CD4-positive, alpha-beta T cell (primary cell): ENCODE measurements around the gene ASCC2. TPM values are rescaled to one million over a fixed set of nuclear protein-coding genes. Genes with fewer than 3 reads are reported as not detected.

Experiments
- ATAC-seq: fragments of 200-7000 bp; cut with Tn5 transposase; one replicate; pipeline ENCODE4 v1.10.0; 2022; ENCODE audit warnings: mild to moderate bottlenecking; ENCODE audit not compliant: poor library complexity
- CTCF ChIA-PET: fragments of 350-600 bp; sonication (Branson Sonifier 250); formaldehyde crosslinking; loops from one replicate; lab custom pipeline; 2021; ENCODE audit warnings: antibody characterized with exemption, inconsistent platforms; lab: Charles Lee
- POLR2A ChIA-PET: fragments of 350-600 bp; sonication (Branson Sonifier 250); formaldehyde crosslinking; loops from one replicate; lab custom pipeline; 2021; ENCODE audit warnings: antibody characterized with exemption, inconsistent platforms; lab: Charles Lee
- DNase-seq, 14 experiments: peaks; one replicate each; pipeline ENCODE4 v3.0.0-alpha.2; 2013 to 2020; ENCODE audit warnings: mixed read lengths in 2 of 14
- H3K27ac ChIP-seq, 2 donors: one replicate each; pipeline versions ENCODE4 v1.5.1 to v1.7.0; 2013; ENCODE audit warnings: low read length in 2 of 2, low read depth in 1 of 2, mild to moderate bottlenecking in 1 of 2
- H3K27me3 ChIP-seq, 2 experiments: 1 replicate in 1 of 2; 2 replicates in 1 of 2; pipeline versions ENCODE4 v1.6.1 to v1.7.0; 2013; ENCODE audit warnings: low read length in 2 of 2, control low read depth in 1 of 2, mild to moderate bottlenecking in 1 of 2, moderate library complexity in 1 of 2; ENCODE audit not compliant: insufficient read depth in 2 of 2, control insufficient read depth in 1 of 2
- H3K36me3 ChIP-seq: one replicate; pipeline ENCODE4 v1.6.1; 2013; ENCODE audit warnings: low read length, control low read depth; ENCODE audit not compliant: insufficient read depth
- H3K4me1 ChIP-seq: one replicate; pipeline ENCODE4 v1.6.1; 2013; ENCODE audit warnings: low read length, control low read depth; ENCODE audit not compliant: insufficient read depth
- H3K4me3 ChIP-seq: one replicate; pipeline ENCODE4 v1.5.1; 2013; ENCODE audit warnings: mild to moderate bottlenecking, low read length, moderate library complexity
- H3K9me3 ChIP-seq, 2 experiments: 1 replicate in 1 of 2; 2 replicates in 1 of 2; pipeline versions ENCODE4 v1.6.1 to v1.7.0; 2013; ENCODE audit warnings: low read length in 2 of 2, mild to moderate bottlenecking in 2 of 2, control low read depth in 1 of 2, moderate library complexity in 1 of 2; ENCODE audit not compliant: control insufficient read depth in 1 of 2, insufficient read depth in 1 of 2
- H3K27ac Mint-ChIP-seq: one replicate; pipeline ENCODE4 v1.8.0; 2020; ENCODE audit warnings: mixed read lengths
- H3K27me3 Mint-ChIP-seq: one replicate; pipeline ENCODE4 v1.8.0; 2021; ENCODE audit warnings: mixed read lengths
- H3K36me3 Mint-ChIP-seq: one replicate; pipeline ENCODE4 v1.8.0; 2021; ENCODE audit warnings: low read depth, mixed read lengths
- H3K4me1 Mint-ChIP-seq: one replicate; pipeline ENCODE4 v1.8.0; 2021; ENCODE audit warnings: low read depth, mixed read lengths
- H3K4me3 Mint-ChIP-seq: one replicate; pipeline ENCODE4 v1.8.0; 2020; ENCODE audit warnings: mild to moderate bottlenecking, mixed read lengths
- H3K9me3 Mint-ChIP-seq: one replicate; pipeline ENCODE4 v1.8.0; 2020; ENCODE audit warnings: mixed read lengths
- CTCF ChIP-seq: fragments of 200-600 bp; IDR thresholded peaks from one replicate; pipeline ENCODE4 v1.8.0; 2022; ENCODE audit warnings: antibody characterized with exemption, mild to moderate bottlenecking
- intact Hi-C, 2 experiments: fragments of 100-400 bp; cut with DNase I in 1 of 2; cut with micrococcal nuclease in 1 of 2; formaldehyde crosslinking; loops; one replicate each; pipeline versions ENCODE4 v1.15.1 to v1.9.0; 2023 to 2025; cut with DNase I, micrococcal nuclease
- total RNA-seq, 174 experiments: library from RNA in 2 of 174; stranded (reverse) in 2 of 174; gene quantifications; one replicate each; pipeline ENCODE4 v1.2.3 and lab custom pipeline; 2021 to 2026

ASCC2 gene
- total RNA-seq, 2 experiments from 2014 or later: 67.1 to 68.3 TPM

- Histone ChIP-seq H3K27ac (no peak overlapping the region), H3K36me3 (no peaks in the 10 kb centered on the region), H3K9me3 (no peaks in the 10 kb centered on the region), H3K4me3 (no peak overlapping the region), H3K4me1 (no peaks in the 10 kb centered on the region), H3K27me3 (no peaks in the 10 kb centered on the region)
- Mint-ChIP-seq H3K36me3 (peaks cover 8% of the 10 kb centered on the region), H3K27me3 (no peaks in the 10 kb centered on the region), H3K9me3 (no peaks in the 10 kb centered on the region), H3K4me3 (no peak overlapping the region), H3K4me1 (no peaks in the 10 kb centered on the region), H3K27ac (no peak overlapping the region)
- CTCF ChIA-PET: no interaction called here
- ATAC-seq (no peak), DNase-seq (no peak)
- intact Hi-C loops: no loop called here
- POLR2A ChIA-PET: no interaction called here
- no peak for TF ChIP-seq CTCF
Observed at GRCh38 chr22:29758068-29758622, 79.9 kb downstream of the ASCC2 start.

GRCh38 chr22:29757096-29757495, 81.0 kb downstream of the ASCC2 start:
- H3K27me3 ChIP-seq: no peaks in the 10 kb centered on the region
- no peak for TF ChIP-seq CTCF
- Mint-ChIP-seq H3K4me3 (no peak overlapping the region), H3K9me3 (no peaks in the 10 kb centered on the region), H3K36me3 (peaks cover 8% of the 10 kb centered on the region), H3K4me1 (no peaks in the 10 kb centered on the region), H3K27ac (no peak overlapping the region), H3K27me3 (no peaks in the 10 kb centered on the region)
- DNase-seq: no peak
- H3K27ac ChIP-seq: no peak overlapping the region
- no peaks in the 10 kb centered on the region for H3K36me3 ChIP-seq
- ChIA-PET CTCF (no interaction called here), POLR2A (interaction anchor here (1.0 kb wide), 1 partner anchor 9 kb away, joined by 3 read pairs; the partner anchor contains the start of gene ZMAT5)
- no peak overlapping the region for H3K4me3 ChIP-seq
- intact Hi-C loops: no loop called here
- ATAC-seq: no peak
- no peaks in the 10 kb centered on the region for H3K9me3 ChIP-seq
- H3K4me1 ChIP-seq: no peaks in the 10 kb centered on the region

DNA sequence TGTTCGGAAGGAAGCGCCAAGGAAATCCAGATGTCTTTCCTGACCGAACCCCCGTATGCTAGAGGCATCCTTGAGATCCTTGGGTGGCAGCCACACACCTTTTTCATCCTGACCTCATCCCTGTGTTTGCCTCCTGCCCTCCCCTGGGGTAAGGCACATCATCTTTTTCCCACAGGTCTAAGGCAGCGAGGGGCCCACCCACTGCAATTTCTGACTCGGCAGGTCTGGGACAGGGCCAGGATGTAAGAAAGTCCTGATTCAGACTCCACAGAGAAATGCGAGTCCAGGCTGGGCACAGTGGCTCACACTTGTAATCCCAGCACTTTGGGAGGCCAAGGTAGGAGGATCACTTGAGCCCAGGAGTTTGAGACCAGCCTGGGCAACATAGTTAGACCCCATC, 81.7 kb downstream of the ASCC2 start:
- no peak overlapping the region for H3K4me3 Mint-ChIP-seq
- Histone ChIP-seq H3K27ac (no peak overlapping the region), H3K27me3 (no peaks in the 10 kb centered on the region), H3K9me3 (no peaks in the 10 kb centered on the region), H3K4me1 (peaks cover 7% of the 10 kb centered on the region), H3K4me3 (no peak overlapping the region), H3K36me3 (no peaks in the 10 kb centered on the region)
- H3K4me1 Mint-ChIP-seq: peaks cover under 1% of the 10 kb centered on the region
- no peak for TF ChIP-seq CTCF
- CTCF ChIA-PET: no interaction called here
- no peaks in the 10 kb centered on the region for H3K27me3 Mint-ChIP-seq
- POLR2A ChIA-PET: no interaction called here
- no peaks in the 10 kb centered on the region for H3K9me3 Mint-ChIP-seq
- ATAC-seq (no peak), DNase-seq (no peak)
- no peak overlapping the region for H3K27ac Mint-ChIP-seq
- peaks cover 8% of the 10 kb centered on the region for H3K36me3 Mint-ChIP-seq
- intact Hi-C loops: no loop called here
